Naive B cell (primary cell): Measurements from ENCODE around the gene DVL1. TPM values are rescaled to one million over a fixed set of nuclear protein-coding genes. Genes with fewer than 3 reads are reported as not detected.
A peak's percentile ranks its signal among the peaks of the same experiment; 100 is the strongest.
"Not testable (repeated sequence)": the region's sequence is repeated elsewhere in the genome, so short reads cannot be mapped to it uniquely, and the experiment has no call there.

Experiments used
- ATAC-seq, 2 donors: fragments of 150-1000 bp; cut with Tn5 transposase; 2 replicates each; pipeline ENCODE4 v1.10.0; 2021; ENCODE audit warnings: low read depth in 2 of 2, mild to moderate bottlenecking in 2 of 2, moderate library complexity in 2 of 2
- DNase-seq: peaks from one replicate; pipeline ENCODE4 v3.0.0; 2022
- H3K27ac Mint-ChIP-seq, 6 donors: one replicate each; pipeline ENCODE4 v1.8.0; 2020 to 2022; ENCODE audit warnings: mild to moderate bottlenecking in 6 of 6, mixed read lengths in 6 of 6, moderate library complexity in 5 of 6, inconsistent platforms in 2 of 6
- H3K27me3 Mint-ChIP-seq, 3 donors: one replicate each; pipeline ENCODE4 v1.8.0; 2021 to 2022; ENCODE audit warnings: mixed read lengths in 3 of 3, mild to moderate bottlenecking in 1 of 3
- H3K36me3 Mint-ChIP-seq, 2 donors: one replicate each; pipeline ENCODE4 v1.8.0; 2020 to 2022; ENCODE audit warnings: mixed read lengths in 2 of 2, inconsistent platforms in 1 of 2, mild to moderate bottlenecking in 1 of 2
- H3K4me1 Mint-ChIP-seq, 3 donors: one replicate each; pipeline ENCODE4 v1.8.0; 2020 to 2022; ENCODE audit warnings: mixed read lengths in 3 of 3, inconsistent platforms in 1 of 3, mild to moderate bottlenecking in 1 of 3, moderate library complexity in 1 of 3
- H3K4me3 Mint-ChIP-seq, 8 donors: one replicate each; pipeline ENCODE4 v1.8.0; 2020 to 2022; ENCODE audit warnings: mild to moderate bottlenecking in 8 of 8, mixed read lengths in 8 of 8, moderate library complexity in 8 of 8, inconsistent platforms in 2 of 8
- H3K9me3 Mint-ChIP-seq, 7 donors: one replicate each; pipeline ENCODE4 v1.8.0; 2020 to 2022; ENCODE audit warnings: mixed read lengths in 7 of 7, mild to moderate bottlenecking in 5 of 7, inconsistent platforms in 2 of 7, moderate library complexity in 1 of 7
- polyA plus RNA-seq, 6 donors: library from polyadenylated mRNA; unstranded; fragments of 300-500 nt; fragmentation: Illumina TruSeq; gene quantifications; one replicate each; pipeline ENCODE4 v1.2.3, GENCODE V29; 2021; ENCODE audit warnings: low read depth in 6 of 6

DVL1 gene
- polyA plus RNA-seq, 6 donors from 2014 or later = 0.40 to 1.0 (median 0.68) TPM; not detected in 1

DNA sequence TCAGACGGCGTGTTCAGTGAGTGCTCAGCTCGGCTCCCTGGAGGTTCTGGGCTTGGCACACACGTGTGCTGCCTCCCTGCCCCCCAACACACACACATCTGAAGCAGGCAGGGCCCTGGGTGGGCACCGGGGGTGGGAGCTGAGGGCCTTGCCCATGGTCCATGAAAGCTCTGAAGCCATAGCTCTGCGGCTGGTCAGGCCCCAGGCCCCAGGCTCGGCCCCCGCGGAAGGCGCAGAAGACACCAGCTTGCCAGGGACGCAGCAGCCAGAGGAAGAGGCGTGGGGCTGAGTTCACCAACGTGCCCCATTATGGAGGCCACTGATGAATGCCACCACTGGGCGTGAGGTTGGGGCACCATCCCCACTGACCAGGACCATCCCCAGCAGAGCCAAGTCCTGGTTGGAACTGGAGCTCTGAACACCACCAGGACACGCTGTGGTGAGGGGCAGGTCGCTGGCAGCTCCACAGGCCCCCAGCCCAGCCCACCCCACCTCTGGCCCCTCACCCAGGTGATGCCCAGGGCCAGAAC, 21.6 kb upstream of the DVL1 start:
- Mint-ChIP-seq H3K27me3 (no peaks in the 10 kb centered on the region), H3K4me1 (peaks cover 7 to 20% (median 18%) of the 10 kb centered on the region in 3 donors), H3K27ac (no peak overlapping the region), H3K9me3 (no peaks in the 10 kb centered on the region), H3K4me3 (peak overlapping the region in 1 of 8 donors; percentile 29), H3K36me3 (no peaks in the 10 kb centered on the region)
- no peak for DNase-seq
- no peak for ATAC-seq

DNA sequence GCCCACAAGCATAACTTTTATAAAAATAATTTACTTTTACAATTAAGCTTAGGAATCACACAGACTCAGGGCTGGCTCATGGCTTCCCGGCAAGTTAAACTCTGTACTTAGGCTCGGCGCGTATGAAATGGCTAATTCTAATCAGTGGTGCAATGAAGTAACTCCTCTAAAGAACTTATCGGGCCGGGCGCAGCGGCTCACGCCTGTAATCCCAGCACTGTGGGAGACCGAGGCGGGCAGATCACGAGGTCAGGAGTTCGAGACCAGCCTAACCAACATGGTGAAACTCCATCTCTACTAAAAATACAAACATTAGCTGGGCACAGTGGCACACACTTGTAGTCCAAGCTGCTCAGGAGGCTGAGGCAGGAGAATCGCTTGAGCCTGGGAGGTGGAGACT, 20.9 kb upstream of the DVL1 start:
- Mint-ChIP-seq H3K4me1 (peaks cover 3 to 18% (median 15%) of the 10 kb centered on the region in 3 donors), H3K4me3 (peak overlapping the region in 1 of 8 donors; percentile 30), H3K27ac (peak overlapping the region in 1 of 6 donors; percentile 49)
- DNase-seq, H3K9me3 Mint-ChIP-seq, ATAC-seq, H3K27me3 Mint-ChIP-seq, H3K36me3 Mint-ChIP-seq: not testable (repeated sequence)

DNA sequence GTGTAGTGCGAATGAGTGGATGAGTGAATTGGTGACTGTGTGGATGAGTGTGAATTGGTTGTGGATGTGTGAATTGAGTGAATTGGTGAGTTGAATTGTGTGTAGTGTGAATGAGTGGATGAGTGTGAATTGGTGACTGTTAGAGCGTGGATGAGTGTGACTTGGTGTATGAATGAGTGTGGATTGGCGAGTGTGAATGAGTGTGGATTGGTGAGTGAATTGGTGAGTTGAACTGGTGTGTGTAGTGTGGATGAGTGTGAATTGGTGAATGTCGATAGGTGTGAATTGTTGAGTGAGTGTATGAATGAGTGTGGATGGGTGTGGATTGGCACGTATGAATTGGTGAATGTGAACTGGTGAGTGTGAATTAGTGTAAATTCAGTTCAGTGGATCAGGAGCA, 18.1 kb upstream of the DVL1 start:
- Mint-ChIP-seq H3K4me3 (no peak overlapping the region), H3K9me3 (no peaks in the 10 kb centered on the region), H3K36me3 (no peaks in the 10 kb centered on the region), H3K27me3 (peaks cover 0 to under 1% (median under 1%) of the 10 kb centered on the region in 3 donors), H3K27ac (no peak overlapping the region), H3K4me1 (peaks cover 0 to 2% (median 0%) of the 10 kb centered on the region in 3 donors)
- no peak for DNase-seq
- ATAC-seq = no peak

DNA sequence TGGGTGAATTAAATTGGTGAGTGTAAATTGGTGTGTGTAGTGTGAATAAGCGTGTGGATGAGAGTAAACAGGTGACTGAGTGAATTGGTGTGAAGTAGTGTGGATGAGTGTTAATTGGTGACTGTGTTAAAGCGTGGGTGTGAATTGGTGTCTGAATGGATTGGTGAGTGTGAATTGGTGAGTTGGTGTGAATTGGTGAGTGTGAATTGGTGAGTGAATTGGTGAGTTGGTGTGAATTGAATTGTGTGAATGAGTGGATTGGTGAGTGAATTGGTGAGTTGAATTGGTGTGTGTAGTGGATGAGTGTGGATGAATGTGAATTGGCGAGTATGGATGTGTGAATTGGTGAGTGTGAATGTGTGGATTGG, 17.5 kb upstream of the DVL1 start:
- Mint-ChIP-seq H3K4me1 (no peaks in the 10 kb centered on the region), H3K9me3 (no peaks in the 10 kb centered on the region), H3K36me3 (no peaks in the 10 kb centered on the region), H3K27ac (no peak overlapping the region), H3K27me3 (peaks cover 0 to 7% (median 5%) of the 10 kb centered on the region in 3 donors), H3K4me3 (no peak overlapping the region)
- ATAC-seq = no peak
- no peak for DNase-seq

DNA sequence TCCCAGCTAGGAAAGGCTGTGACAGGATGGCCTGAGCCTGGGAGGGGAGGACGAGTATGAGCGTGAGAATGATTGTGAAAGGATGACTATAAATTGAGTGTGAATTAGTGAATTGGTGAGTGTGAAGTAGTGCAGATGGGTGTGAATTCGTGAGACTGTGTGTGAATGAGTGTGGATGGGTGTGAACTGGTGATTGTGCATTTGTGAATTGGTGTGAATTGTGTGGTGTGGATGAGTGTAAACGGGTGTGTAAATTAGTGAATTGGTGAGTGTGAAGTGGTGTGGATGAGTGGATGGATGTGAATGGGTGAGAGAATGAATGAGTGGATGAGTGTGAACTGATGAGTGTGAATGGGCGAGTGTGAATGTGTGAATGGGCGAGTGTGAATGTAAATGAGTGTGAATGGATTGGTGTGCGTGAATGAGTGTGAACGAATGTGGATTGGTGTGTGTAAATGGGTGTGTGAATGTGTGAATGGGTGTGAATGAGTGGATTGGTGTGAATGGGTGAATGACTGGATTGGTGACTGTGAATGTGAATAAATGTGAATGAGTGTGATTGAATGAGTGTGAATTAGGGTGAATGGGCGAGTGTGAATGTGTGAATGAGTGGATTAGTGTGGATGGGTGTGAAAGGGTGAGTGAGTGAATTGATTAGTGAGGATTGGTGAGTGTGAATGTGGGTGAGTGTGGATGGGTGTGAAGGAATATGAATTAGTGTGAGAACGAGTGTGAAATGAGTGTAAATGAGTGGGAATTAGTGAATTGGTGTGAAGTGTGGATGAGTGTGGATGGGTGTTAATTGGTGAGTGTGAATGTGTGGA, 16.9 kb upstream of the DVL1 start:
- peaks cover 3 to 9% (median 7%) of the 10 kb centered on the region in 3 donors for H3K27me3 Mint-ChIP-seq
- H3K4me1 Mint-ChIP-seq = peaks cover 0 to under 1% (median 0%) of the 10 kb centered on the region in 3 donors
- ATAC-seq (no peak), DNase-seq (no peak)
- peaks cover 0 to 2% of the 10 kb centered on the region in 2 donors for H3K36me3 Mint-ChIP-seq
- H3K27ac Mint-ChIP-seq = no peak overlapping the region
- H3K9me3 Mint-ChIP-seq = no peaks in the 10 kb centered on the region
- no peak overlapping the region for H3K4me3 Mint-ChIP-seq

DNA sequence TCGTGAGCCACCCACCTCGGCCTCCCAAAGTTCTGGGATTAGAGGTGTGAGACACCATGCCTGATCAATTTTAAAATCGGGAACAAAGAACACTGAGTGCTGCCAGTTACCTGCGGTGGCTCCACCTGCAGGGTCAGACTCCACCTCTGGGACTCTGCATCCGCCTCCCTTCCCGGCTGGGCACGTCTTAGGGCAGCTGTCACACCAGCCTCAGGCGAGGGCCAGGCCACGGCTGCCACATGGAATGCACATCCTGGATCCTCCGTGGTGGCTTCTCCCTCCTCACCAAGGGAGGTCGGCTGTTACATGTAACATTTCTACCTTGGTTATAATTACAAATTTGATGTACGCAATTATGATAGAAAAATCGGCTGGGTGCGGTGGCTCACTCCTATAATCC, 15.0 kb upstream of the DVL1 start:
- Mint-ChIP-seq H3K27ac (no peak overlapping the region), H3K9me3 (no peaks in the 10 kb centered on the region), H3K4me3 (peak overlapping the region in 1 of 8 donors; percentile 81), H3K4me1 (peaks cover under 1 to 7% (median 2%) of the 10 kb centered on the region in 3 donors), H3K27me3 (peaks cover 15 to 24% (median 17%) of the 10 kb centered on the region in 3 donors), H3K36me3 (peaks cover 0 to 8% of the 10 kb centered on the region in 2 donors)
- DNase-seq (no peak), ATAC-seq (no peak)

DNA sequence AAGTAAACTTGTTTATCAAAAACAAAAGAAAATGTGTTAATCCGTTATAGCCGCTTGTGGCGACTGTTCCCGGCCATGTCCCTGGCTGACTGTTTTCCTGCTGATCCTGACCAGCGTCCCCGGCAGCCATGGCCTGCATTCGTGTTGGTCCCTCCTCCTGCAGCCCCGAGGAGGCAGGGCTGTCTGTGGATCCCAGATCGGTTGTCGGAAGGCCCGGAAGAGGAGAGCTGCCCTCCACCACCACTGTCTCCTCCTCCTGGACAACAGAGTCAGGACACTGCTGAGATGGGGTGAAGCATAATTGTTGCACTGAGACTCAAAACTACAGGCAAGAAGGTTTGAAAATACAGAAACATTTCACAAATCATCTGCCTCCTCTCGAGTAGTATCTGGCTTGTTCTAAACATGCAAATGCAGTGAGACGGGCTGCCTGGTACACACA, 12.8 kb upstream of the DVL1 start:
- Mint-ChIP-seq H3K36me3 (peaks cover 0 to 8% of the 10 kb centered on the region in 2 donors), H3K4me1 (peaks cover 5 to 9% (median 6%) of the 10 kb centered on the region in 3 donors), H3K27ac (peak overlapping the region in 2 of 6 donors; percentile 47 to 80), H3K27me3 (peaks cover 20 to 46% (median 40%) of the 10 kb centered on the region in 3 donors), H3K4me3 (no peak overlapping the region), H3K9me3 (no peaks in the 10 kb centered on the region)
- DNase-seq = no peak
- no peak for ATAC-seq

DNA sequence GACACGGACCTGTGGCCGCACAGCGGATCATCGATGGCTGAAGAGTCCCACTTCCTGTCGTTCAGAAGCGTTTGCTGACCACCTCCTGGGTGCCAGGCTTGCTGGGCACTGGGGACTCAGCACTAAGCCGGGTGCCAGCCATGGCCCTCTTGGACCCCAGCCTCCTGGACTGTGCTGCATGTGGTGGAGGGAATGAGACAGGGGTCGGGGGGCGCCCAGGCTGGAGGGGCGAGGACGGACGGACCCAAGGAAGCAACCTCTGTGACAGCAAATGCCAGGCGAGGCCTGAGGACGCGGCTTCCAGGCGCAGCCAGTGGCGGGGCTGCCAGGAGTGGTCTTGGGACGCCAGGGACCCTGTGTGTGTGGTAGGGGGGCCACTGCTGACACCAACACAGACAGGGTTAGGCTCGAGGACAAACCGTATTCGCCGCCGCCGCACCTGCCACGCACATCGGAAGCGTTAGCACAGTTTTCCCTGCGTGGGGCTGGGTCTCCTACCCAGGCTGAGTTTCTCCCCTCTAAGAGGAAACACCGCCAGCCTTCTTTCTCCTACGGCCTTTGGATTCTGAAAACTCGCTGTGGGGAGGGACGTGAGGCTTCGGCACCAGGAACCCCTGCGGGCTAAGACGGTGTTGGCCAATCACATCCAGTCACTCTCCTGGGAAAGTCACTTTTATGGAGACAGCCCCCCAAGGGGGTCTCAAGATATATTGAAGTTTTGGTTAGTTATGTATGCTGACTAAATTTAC, 12.2 kb upstream of the DVL1 start:
- Mint-ChIP-seq H3K9me3 (no peaks in the 10 kb centered on the region), H3K36me3 (peaks cover 0 to 8% of the 10 kb centered on the region in 2 donors), H3K4me3 (peak overlapping the region in 1 of 8 donors; percentile 61), H3K4me1 (peaks cover 5 to 9% (median 6%) of the 10 kb centered on the region in 3 donors), H3K27me3 (peaks cover 20 to 48% (median 41%) of the 10 kb centered on the region in 3 donors), H3K27ac (no peak overlapping the region)
- ATAC-seq (no peak), DNase-seq (no peak)

DNA sequence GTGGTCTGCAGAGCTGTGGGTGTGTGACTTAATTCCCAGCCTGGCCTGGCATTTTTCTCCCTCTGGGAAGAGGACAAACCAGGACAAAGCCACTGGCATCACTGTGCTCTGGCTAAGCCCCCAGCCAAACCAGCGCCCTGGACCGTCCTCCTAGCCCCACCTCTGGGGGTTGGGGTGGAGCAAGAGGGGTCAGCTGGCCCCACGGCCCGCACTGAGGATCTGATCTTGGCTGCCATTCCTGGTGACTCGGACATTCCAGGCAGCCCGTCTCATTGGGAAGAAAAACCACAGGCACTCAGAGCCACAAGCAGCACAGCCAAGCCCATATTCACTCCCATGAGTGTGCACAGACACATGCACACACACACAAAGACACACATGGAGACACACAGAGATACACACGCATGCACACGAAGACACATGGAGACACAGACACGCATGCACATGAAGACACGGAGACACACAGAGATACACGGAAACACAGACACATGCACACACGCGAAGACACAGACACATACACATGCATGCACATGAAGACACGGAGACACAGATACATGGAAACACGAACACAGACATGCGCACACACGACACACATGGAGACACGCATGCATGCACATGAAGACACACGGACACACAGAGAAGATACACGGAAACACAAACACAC, 11.4 kb upstream of the DVL1 start:
- Mint-ChIP-seq H3K4me3 (peak overlapping the region in 1 of 8 donors; percentile 11), H3K27me3 (peaks cover 20 to 48% (median 41%) of the 10 kb centered on the region in 3 donors), H3K27ac (no peak overlapping the region), H3K4me1 (peaks cover 5 to 9% (median 6%) of the 10 kb centered on the region in 3 donors), H3K9me3 (no peaks in the 10 kb centered on the region), H3K36me3 (peaks cover 0 to 8% of the 10 kb centered on the region in 2 donors)
- no peak for ATAC-seq
- DNase-seq = no peak

DNA sequence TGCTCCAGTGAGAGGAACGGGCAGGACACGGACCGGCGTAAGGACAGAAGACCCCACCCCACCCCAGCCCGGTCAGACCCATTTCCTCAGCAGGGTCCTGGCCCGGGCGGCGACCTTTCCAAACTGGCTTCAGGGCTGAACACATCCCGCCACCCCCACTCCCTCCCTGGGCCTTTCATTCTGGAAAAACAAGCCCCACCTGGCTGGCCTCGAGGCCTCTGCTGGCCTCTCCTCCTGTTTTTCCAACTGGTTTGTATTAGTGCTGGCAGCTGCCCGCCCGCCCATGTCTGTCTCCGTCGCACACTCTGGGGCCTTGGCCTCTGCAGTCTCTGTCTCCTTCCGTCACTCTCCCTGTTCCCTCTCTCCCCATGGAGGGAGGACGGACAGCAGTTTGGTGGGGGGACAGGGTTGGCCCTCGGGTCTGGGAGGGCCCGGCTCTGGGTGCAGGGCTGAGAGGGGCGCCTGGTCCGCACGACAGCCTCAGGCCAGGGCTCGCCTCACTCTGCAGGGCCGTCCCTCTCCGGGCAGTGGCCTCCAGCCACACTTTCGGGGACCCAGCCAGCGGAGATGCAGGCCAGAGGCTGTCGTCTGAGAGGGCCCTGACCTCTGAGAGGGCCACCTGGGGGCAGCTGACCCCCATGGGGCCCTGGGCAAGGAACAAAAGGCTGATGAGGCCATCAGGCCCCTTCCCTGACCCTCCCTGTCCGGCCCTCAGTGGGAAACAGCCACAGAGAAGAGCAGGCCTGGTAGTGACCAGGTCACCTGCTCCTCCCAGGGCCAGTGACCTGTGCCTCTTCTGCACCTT, 10.6 kb upstream of the DVL1 start:
- no peaks in the 10 kb centered on the region for H3K9me3 Mint-ChIP-seq
- DNase-seq (no peak), ATAC-seq (no peak)
- H3K27ac Mint-ChIP-seq = peak overlapping the region in 1 of 6 donors; percentile 33
- H3K36me3 Mint-ChIP-seq = peaks cover 0 to 8% of the 10 kb centered on the region in 2 donors
- peaks cover 5 to 10% (median 8%) of the 10 kb centered on the region in 3 donors for H3K4me1 Mint-ChIP-seq
- H3K27me3 Mint-ChIP-seq = peaks cover 20 to 48% (median 41%) of the 10 kb centered on the region in 3 donors
- peak overlapping the region in 1 of 8 donors; percentile 59 for H3K4me3 Mint-ChIP-seq

DNA sequence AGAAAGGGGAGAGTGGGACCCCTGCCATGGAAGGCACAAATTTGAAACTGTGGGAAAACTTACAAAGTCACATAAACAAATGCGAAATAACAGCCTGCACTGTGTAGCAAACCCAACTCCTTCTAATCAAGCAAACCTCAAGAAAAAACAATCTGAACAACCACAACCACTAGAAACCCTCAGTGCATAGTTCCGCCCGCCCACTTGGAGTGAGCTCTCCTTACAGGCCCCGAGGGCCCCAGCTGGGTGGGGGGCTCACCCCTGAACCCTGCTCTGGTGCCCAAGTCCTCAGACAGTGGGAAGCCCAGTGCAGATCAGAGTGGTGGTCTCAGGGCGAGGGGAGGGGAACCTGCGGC, 10.1 kb upstream of the DVL1 start:
- Mint-ChIP-seq H3K9me3 (no peaks in the 10 kb centered on the region), H3K27ac (no peak overlapping the region), H3K4me3 (peak overlapping the region in 1 of 8 donors; percentile 30), H3K27me3 (peaks cover 20 to 51% (median 41%) of the 10 kb centered on the region in 3 donors), H3K4me1 (peaks cover 5 to 13% (median 12%) of the 10 kb centered on the region in 3 donors), H3K36me3 (peaks cover 0 to 8% of the 10 kb centered on the region in 2 donors)
- no peak for ATAC-seq
- no peak for DNase-seq

DNA sequence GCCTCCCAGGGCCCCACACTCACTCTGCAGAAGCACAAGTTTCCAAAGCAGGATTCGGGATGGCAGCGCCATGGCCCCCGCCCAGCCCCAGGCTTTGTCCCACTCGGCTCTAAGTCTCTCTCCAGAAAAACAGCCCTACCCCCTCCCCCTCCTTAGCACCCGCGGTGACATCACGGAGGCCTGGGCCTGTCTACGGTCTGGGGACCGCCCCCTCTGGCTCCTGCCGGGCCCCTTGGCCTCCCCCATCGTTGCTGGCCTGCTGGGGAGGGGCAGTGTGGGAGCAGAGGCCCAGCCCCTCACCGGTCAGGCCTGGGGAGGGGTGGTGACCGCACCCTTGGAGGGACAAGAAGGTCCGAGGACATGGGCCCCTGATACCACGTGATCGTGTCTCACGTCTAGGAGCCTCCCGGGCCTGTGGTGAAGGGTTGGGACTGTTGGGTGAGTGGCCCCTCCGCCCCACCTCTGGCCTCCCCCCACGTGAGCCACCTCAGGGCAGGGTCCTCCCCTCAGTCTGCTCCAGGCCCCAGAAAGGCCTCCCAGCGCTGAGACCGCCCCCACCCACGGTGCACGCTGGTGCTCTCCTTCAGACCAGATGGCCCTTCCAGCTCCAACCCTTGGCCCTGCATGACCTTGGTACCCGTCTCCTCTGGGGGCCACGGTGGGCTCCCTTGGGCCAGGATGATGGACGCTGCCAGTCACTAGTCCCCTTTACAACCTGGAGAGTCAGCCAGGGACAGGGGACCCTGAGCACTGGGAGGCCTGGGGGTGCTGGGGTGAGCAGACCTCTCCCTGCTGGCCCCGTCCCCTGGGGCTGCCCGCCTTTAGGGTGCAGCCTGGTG, 9.4 kb upstream of the DVL1 start, which contains the start of gene MXRA8:
Gene MXRA8, minus strand, starts transcription at position 123 of the 839 bp plus-strand sequence. Its CDS starts 51 bp downstream, at position 72.
- peaks cover 0 to 8% of the 10 kb centered on the region in 2 donors for H3K36me3 Mint-ChIP-seq

More for the DNA sequence above, 9.4 kb upstream of the DVL1 start, which contains the start of gene MXRA8:
- H3K4me3 Mint-ChIP-seq = peak within 1 kb of the TSS in 1 of 8 donors; percentile 30
- H3K9me3 Mint-ChIP-seq = no peaks in the 10 kb centered on the region
- DNase-seq (no peak), ATAC-seq (no peak)
- H3K27ac Mint-ChIP-seq = no peak within 1 kb of the TSS
- peaks cover 5 to 16% (median 15%) of the 10 kb centered on the region in 3 donors for H3K4me1 Mint-ChIP-seq
- peaks cover 20 to 57% (median 41%) of the 10 kb centered on the region in 3 donors for H3K27me3 Mint-ChIP-seq
